CD4-positive, alpha-beta T cell treated with Interleukin-21 for 1 hour (primary cell): ENCODE measurements around the gene ITSN2.
"Not testable (repeated sequence)": the region's sequence is repeated elsewhere in the genome, so short reads cannot be mapped to it uniquely, and the experiment has no call there.

Source experiments
- DNase-seq: peaks from one replicate; pipeline ENCODE4 v3.0.0-alpha.2; 2020

Gene ITSN2

DNA sequence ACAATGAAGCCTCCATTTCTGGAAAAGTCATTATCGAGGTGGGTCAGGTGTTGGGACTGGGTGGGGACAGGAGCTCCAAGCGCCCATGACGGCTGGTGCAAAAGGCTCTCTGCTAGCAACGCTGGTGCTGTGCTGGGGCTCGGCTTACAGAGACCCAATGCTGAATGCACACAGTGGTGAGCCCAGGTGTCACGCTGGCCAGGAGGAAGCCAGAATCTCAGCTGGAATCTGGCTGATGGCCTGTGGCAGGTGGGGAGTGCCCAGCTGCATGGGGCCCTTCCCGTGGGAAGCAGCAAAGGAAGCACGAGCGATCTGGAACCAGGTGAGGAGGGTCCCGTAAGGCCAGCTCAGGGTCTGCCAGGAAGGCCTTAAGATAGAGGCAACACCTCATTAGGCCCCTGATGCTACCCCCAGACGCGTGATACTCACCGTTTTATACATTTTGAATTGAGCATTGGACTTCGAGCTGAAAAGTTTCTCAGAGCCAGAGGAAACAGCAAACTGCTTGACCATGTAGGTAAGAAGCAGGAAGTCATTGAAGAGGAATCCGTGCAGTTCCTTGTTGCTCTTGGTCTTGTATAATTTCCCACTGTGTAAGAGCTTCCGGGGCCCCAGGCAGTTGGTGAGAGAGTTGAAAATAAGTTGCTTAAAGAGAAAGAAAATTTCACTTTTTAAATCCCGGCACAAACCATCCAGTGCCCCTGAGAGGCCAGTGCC is 150.8 kb downstream of the ITSN2 start:
- no peak for DNase-seq

DNA sequence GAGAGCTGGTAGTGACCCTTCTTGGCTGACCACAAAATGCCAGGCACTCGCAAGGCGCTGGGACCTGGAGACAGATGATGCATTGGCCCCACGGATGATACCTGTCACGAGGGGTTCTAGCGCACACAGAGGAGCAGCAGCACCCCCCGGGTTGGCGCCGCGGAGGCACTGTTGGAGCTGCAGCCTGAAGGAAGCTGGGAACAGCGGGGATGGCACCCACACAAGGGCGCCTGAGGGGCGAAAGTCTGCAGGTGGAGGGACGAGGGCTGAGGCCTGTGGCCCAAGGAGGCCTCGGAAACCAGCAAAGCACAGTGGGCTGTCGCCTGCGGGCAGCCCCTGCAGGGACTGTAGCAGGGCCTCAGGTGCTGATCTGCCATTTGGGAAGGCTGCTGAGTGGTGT is 151.8 kb downstream of the ITSN2 start:
- DNase-seq: no peak

DNA sequence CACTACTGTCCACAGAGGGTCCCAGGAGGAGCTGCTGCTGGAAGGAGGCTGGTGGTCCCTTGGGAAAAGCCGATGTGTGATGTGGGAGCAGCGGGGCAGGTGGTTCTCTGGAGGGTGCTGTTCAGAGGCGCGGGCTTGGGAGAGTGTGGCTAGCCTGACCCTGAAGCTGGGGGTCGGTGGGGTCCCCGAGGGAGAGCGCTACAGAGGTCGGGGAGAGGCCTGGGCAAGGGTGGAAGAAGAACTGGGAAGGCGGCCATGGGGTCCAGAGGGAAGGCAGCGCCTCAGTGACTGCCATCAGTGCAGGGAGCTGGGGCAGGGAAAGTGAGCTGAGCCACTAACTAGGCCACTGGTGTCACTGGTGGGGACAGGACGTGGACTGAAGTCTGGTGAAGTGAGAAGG is 153.0 kb downstream of the ITSN2 start:
- DNase-seq: no peak

DNA sequence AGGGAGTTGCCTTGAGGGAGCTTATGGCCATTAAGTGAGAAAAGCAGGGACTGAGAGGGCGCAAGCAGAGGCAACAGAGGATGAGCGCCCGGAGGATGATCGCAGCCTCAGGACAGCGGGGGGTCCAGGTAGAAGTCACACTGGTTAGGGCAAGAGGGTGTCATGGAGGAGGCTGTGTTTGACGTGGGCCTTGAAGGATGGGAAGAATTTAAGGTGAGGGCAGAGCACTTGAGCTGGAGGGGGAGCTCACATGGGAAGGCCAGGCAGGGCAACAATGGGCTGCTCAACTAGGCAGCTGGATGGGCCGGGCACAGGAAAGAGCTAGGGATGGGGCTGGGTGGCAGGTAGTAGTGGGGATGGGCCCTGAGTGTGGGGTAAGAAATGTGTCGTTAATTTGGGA is 153.6 kb downstream of the ITSN2 start:
- no peak for DNase-seq

DNA sequence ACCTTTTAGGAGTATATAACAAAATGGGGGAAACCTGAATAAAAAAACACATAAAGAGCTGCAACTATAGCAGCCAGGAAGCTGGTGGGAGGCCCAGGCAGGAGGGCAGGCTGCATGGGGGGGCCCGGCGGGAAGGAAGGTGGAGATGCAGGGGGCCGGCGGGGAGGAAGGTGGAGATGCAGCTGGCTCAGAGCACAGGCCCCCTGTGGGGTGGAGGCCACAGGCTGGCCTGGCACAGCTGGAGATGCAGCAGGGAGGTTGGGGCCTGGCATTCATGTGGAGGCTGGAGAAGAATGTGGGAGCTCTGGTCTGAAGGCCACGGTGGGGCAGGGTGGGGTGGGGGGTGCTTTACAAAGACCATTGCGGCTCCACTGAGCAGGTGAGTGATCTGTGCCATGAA is 154.1 kb downstream of the ITSN2 start:
- no peak for DNase-seq

DNA sequence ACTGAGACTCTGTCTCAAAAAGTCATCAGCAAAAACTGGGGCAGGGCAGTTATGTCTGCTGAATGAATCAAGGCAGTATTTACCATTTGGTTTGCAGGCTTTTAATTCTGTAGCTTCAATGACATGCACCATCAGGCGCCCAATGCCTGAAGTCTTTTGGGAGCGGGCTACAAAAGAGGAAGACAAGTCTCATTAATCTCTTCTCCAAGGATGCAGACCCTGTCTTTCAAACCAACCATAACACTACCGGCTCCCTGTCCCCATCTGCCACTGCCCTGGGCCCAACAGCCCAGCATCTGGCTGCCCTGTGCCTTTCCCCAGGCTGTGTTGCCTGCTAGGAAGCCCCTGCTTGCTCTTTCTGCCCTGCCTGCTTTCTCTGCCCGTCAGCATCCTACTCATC is 155.2 kb downstream of the ITSN2 start:
- DNase-seq: no peak

DNA sequence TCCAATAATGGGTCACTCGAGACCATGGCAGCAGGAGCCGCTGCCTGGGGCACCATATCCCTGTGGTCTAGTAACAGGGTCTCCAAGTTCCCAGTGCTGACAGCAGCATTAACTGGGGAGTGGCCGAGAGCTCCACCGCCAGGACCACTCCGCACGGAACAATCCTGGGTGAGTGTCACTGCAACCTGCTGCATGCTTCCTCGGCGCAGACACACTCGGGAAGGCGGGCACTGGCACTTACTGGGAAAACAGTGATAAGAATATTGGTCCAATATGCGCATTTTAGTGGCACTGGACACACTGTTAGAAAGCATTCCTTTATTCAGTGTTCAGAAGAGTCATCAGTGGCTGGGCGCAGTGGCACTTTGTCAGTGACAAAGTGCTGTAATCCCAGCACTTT is 155.8 kb downstream of the ITSN2 start:
- no peak for DNase-seq

DNA sequence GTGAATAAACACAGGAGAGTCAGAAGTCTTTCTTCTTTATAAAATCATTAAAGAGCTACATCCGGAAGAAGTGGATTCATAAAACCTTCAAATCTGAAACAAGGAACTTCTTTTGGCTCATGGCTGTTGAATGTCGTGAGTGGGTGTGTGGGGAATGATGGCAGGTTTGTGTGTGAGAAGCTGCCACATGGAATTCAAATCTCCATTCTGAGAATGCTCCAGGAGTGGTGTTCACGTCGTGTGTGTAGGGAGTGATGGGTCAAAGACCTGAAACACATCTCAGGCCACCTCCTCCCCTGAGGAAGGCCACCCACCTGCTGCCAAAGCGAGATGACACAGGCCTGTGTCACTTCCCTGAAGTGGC is 156.6 kb downstream of the ITSN2 start:
- DNase-seq: no peak

DNA sequence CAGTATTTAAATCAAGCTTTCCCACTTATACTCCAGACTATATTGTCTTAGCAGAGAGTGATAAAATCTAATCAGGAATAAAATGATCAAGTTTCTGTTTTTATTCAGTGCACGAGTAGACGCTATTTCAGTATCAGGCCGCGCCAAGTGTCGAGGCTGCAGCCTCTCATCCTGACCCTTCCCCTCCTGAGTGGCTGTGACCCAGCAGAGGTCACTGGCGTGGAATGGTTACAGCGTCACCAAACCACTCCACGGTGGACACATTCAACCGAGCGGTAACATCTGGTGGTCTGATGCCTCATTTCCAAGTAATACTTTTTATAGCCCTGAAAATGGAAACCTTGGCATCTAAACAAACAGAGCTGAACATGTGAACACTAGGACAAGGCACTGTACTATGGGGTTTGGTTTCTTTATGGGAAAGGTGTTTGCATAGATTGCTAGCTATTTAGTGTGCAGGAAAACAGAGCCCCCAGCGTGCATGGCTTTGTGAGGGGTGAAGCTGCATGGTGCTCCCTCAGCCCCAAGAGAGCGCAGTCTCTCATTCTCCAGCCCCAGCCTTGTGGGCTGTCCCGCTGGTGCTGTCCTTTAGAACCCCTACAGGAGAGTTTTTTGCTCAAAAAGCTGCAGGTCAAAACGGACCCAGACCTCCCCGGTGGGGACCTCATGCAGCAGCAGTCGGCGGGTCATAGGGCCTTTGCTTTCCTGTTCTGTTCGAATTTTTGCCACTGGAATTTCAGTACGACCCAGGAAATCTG is 157.1 kb downstream of the ITSN2 start:
- no peak for DNase-seq

DNA sequence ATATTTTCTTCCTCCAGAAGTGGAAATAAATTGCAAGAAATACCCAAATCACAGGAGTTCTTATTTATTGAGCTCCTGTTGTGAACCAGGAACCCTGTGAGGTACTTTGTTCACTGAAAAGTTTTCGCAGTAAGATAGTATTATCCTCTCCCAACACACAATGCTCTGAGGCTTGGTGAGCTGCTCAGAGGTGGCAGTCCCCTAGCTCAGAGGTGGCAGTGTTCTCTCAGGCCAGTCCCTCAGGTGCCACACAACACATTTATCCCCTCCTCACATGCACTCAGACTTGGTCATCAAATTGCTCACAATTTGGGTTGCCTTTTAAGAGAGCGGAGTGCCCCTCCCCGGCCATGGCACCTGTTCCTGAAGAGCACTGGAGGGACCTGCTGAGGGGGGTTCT is 159.5 kb downstream of the ITSN2 start:
- no peak for DNase-seq

DNA sequence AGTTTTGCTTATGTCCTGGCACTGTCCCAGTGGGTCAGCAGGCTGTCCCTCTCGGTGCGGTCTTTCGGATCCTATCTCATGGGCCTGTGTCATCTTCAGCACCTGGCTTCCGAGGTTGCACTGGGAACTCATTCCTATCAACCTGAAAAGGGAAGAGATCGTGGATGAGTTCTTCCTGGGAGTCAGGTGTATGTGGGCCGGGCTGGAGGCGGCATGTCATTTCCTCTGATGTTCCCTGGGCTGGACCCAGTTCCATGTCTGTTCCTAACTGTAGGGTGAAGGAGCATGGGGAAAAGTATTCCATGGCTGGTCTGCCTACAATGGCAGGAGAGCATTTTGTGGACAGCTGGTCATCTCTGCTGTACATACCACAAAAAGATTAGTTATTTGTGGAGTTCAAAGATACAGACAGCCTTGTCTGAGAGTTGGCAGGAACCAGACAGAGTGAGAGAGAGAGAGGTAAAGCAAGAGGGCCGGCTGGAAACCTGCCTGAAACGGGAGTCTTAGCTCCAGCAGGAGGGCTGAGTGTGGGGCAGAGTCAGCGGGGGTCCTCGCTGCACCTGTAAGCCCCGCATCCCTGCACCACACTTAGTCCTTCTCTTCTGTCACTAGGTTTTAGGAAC is 160.3 kb downstream of the ITSN2 start:
- DNase-seq: no peak

DNA sequence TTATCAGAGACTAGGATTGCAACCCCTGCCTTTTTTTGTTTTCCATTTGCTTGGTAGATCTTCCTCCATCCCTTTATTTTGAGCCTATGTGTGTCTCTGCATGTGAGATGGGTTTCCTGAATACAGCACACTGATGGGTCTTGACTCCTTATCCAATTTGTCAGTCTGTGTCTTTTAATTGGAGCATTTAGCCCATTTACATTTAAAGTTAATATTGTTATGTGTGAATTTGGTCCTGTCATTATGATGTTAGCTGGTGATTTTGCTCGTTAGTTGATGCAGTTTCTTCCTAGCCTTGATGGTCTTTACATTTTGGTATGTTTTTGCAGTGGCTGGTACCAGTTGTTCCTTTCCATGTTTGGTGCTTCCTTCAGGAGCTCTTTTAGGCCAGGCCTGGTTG is 163.1 kb downstream of the ITSN2 start:
- not testable (repeated sequence) for DNase-seq

DNA sequence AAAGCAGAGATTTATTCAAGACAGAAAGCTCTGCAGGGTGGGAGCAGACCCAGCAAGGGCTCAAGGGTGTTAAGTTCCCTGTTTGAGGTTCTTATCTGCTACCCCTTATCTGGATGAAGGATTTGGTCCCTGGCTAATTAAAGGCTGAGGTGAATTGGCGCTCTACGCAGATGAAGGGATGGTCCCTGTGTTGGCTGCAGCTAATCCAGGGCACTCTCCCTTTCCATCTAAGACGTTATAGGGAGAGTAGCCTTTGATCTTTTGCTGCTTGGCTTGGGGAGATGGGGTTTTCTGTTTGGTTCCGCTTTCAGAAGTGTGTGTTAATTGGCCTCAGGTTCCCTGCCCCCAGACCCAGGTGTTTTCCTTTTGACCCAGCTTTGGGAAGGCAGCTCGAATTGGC is 168.5 kb downstream of the ITSN2 start:
- no peak for DNase-seq

DNA sequence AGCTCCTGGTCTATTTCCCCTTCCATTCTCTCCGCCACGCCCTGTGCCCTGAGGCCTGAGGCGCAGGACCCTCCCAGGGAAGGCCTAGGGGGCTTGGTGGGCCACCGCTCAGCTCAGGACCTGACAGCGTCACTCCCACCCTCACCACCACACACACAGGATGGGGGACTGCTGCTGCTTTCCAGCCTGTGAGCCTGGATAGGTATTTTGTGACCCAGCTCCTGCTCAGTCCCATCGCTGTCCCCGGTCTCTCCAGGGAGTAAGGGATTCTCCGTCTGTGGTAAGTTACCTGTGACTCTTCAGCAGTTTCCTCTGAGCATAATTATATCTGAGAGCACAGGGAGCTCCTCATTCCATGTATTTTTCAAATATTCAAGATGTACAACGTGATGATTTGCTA is 169.2 kb downstream of the ITSN2 start:
- DNase-seq: no peak

DNA sequence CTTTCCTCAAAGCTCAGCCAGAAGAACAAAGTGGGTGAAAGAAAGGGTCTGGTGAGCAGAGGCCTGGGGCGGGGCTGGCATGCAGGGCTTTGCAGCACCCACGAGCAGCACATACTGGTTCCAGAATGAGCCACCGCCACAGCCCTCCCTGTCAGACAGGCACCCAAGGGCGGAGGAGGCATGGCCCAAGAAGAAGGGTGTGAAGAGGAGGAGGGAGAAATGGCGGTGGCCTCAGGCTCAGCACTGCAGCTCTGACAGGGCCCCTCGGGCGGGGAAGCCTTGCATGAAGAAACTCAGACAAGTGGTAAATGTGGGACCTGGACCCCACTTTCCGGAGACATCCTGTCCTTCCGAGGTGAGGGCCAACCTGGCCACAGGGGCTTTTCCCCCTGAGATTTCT is 169.8 kb downstream of the ITSN2 start:
- no peak for DNase-seq

DNA sequence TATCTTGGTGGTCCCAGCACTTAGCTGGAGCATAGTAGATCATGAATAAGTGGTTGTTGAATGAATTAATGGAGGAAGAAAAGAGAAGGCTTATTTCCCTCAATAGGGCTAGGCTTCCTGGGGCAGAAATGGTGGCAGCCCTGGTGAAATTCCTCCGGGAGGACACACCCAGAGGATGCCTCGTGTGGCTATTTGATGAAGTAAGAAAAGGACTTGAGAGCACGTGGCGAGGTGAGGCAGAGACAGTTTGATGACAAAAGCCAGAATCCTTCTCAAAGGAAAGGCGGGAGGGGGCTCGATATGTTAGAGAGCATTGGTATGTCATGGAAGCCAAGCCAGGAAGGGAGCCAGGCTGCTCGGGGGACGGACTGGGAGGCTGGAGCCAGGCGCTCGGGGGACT is 170.8 kb downstream of the ITSN2 start:
- DNase-seq: no peak

DNA sequence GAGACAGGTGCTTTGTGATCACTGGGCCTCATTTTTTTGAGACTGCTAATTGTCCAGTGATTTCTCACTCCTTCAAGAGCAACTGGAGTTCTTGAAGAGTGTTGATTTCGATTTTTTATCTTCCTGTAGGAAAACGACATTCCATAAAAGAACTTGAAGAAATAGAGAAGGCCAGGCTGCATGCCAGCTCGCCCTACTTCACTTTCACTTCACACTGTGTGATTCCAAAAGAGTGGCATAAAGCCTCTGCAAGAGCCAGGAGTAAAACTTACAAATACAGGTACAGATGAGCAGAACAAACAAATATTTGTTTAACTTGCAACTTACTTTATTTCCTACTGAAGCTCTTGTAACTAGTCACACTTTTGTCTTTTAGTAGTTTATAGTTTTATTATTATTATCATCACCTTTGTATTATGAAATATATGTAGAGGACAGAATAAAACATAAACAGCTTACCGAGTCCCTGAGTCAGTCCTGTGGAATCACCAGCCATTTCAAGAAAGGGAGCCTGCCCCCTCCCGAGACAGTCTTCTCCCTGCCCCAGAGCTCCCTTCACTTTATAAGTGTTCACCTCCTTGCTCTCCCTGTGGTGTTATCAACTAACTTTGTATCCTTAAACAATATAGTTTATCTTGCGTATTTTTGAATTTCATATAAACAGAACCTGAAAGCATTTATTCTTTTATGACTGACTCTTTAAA is 176.8 kb downstream of the ITSN2 start:
- no peak for DNase-seq

DNA sequence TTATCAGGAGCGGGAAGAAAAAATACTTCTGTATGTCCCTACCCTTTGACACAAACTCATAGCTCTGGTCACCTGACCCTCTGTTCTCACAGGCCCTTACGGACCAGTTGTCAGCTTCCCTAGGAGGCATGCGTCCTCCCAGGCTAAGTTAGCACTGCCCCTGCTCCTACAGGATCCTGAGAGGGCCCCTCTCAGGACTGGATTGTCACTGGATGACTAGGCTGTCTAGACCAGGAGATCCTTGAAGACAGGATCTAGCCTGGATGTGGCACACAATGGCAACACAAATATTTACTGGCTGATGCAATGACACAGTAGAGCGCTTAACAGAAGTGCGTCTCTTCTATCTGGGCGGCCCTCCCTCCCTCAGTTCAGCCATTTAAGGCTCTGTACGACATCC is 177.8 kb downstream of the ITSN2 start:
- DNase-seq: no peak

DNA sequence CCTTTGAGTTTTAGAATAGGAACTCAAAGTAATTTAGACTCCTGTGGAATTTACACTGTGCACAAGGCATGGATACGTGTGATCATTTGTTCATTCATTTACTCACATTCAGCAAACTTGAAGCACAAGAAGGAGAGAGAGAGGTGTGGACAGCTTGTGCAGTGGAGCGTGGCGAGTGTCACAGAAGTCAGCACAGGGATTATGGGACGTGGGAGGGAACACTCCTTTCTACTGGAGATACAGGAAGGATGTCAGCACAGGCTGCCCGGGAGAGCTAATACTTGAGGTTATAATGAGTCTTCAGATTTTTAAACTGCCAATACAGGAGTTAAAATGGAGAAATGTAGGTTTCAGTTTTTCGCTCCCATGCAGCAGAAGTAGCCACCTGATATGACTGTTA is 178.5 kb downstream of the ITSN2 start:
- DNase-seq: no peak

DNA sequence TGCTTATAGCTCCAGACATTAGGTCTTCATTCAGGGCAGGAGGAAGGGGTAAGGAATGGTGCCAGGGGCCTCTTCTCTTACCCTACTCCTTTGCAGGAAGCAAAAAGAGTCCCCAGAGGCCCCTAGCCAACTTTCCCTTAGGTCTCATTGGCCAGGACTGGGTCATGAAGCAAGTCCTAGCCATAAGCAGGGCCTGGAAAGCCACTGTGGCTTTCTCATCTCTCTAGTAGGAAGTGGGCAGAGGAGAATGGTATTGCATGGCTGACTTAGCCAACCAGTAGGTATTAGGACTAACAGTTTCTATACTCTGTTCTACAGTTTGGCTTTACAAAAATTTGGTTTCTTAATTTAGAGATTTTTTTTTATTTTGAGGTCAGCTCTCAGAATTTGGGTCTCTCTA is 180.7 kb downstream of the ITSN2 start:
- no peak for DNase-seq

DNA sequence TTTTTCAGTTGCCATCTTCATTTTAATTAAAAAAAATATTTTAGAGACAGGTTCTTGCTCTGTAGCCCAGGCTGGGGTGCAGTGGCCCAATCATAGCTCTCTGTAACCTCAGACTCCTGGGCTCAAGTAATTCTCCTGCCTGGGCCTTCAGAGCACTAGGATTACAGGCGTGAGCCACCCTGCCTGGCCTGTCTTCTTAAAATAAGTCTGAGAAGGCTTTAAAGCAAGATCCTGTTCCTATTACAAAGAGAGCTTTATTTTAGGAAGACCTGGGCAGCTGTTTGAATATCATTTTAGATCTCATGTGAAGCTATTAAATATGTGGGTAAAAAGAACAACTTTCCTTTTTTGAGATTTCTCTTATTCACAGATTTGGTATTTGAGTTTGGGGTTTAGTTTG is 184.0 kb downstream of the ITSN2 start:
- DNase-seq: no peak

DNA sequence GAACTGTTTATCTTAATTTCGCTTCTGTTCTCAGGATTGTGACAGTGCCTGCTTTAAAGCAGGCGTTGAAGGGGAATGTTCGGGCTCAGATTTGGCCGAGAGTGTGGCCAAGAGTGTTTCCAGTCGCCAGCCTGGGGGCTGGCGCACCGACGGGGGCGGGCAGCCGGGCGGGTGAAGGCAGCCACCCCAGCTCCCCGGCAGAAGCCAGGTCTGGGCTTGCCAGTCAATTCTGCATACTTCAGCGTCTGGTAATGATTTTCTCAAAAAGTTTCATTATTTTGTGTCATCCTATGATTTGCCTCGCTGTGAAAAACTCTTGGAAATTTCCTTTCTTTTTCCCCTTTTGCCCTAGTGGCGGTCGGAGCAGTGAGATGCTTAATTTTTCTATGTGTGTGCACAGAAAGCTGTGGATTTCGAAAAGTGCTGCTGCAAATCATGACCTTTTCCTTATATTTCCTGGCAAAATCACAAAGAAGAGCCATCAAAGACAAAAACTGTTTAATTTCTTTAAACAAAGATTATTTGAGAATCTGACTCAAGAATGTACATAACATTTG is 184.6 kb downstream of the ITSN2 start:
- no peak for DNase-seq

DNA sequence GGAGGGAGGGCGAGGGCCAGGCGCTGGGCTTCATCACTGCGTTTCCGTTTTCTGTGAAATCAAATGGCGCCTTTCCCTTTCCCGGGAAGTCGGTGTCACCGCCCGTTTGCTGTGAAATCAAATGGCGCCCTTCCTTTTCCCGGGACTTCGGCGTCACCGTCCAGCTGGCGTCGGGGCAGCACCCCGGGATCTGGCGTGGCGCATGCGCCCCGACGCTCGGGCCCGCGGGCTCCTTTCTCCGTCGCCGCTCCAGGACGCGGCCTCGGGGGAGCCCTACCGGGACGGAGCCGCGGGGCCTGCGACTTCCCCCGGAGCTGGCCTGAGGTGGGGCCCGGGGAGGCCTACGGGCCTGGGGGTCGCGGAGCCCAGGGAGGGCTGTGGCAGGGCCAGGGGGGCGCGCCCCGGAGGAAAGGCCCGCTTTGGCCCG is 185.5 kb downstream of the ITSN2 start, which contains the start of gene FAM228A:
FAM228A (plus strand) TSS at position 203 of the 427 bp plus-strand sequence. CDS start 428 bp downstream, outside the sequence.
- no peak for DNase-seq
